ENCODE data around the gene FBRS.
A peak's percentile ranks its signal among the peaks of the same experiment; 100 is the strongest.

The FBRS gene

GRCh38 chr16:30662449-30662848 is 4.2 kb downstream of the FBRS start:
- no peak overlapping the region for H3K18ac ChIP-seq (ENCODE audit: low read length)
- H3K27me3 ChIP-seq (ENCODE audit: control insufficient read depth in 3 of 3, insufficient read depth in 3 of 3, low read depth in 1 of 3, low read length in 3 of 3): no peaks in the 10 kb centered on the region
- H4K8ac ChIP-seq (ENCODE audit: low read depth, low read length): no peak overlapping the region
- H3K4me2 ChIP-seq (ENCODE audit: insufficient read depth, low read length, poor library complexity, severe bottlenecking): no peak overlapping the region
- H2AFZ ChIP-seq (ENCODE audit: low read length): no peak overlapping the region
- no peak overlapping the region for H2BK5ac ChIP-seq (ENCODE audit: low read length)
- H3K14ac ChIP-seq (ENCODE audit: low read length): no peak overlapping the region
- DNase-seq (ENCODE audit: low spot score): no peak
- H2BK15ac ChIP-seq (ENCODE audit: low read length): no peak overlapping the region
- no CpG with 5 or more reads among the region's 17 CpGs for WGBS, 2 donors (ENCODE audit: extremely low coverage in 2 of 2, insufficient read length in 2 of 2, insufficient replicate concordance in 1 of 2)
- no peak overlapping the region for H2BK120ac ChIP-seq (ENCODE audit: low read depth, low read length)
- no peak overlapping the region for H2BK12ac ChIP-seq (ENCODE audit: low read length)
- H4K91ac ChIP-seq (ENCODE audit: low read depth, low read length, poor library complexity): no peak overlapping the region
- H3K9ac ChIP-seq (ENCODE audit: low read depth, low read length, poor library complexity): peak overlapping the region; percentile 7
- H3K27ac ChIP-seq (replicated peaks; ENCODE audit: low read length): no peak overlapping the region
- H3K4me1 ChIP-seq (ENCODE audit: control insufficient read depth in 2 of 2, insufficient read depth in 1 of 2, low read depth in 1 of 2, low read length in 2 of 2): peaks cover 8 to 17% of the 10 kb centered on the region in 2 donors
- peaks cover 52 to 70% of the 10 kb centered on the region in 2 donors for H3K36me3 ChIP-seq (replicated peaks in 1 of 2; ENCODE audit: control insufficient read depth in 2 of 2, insufficient read depth in 2 of 2, low read length in 2 of 2)
- no peak overlapping the region for H2AK5ac ChIP-seq (ENCODE audit: low read depth, low read length)
- peaks cover 7% of the 10 kb centered on the region for H3K79me1 ChIP-seq (ENCODE audit: low read depth, low read length)
- H3K4me3 ChIP-seq (ENCODE audit: low read length in 2 of 2): no peak overlapping the region
- H3K23ac ChIP-seq (ENCODE audit: low read depth, low read length, poor library complexity): no peak overlapping the region
- no peaks in the 10 kb centered on the region for H3K9me3 ChIP-seq (replicated peaks in 1 of 2; ENCODE audit: control insufficient read depth in 2 of 2, insufficient read depth in 1 of 2, low read depth in 1 of 2, low read length in 2 of 2)
- H3K4ac ChIP-seq (ENCODE audit: low read length): no peak overlapping the region

GRCh38 chr16:30663038-30663437 is 4.8 kb downstream of the FBRS start:
- H3K18ac ChIP-seq (ENCODE audit: low read length): no peak overlapping the region
- H2BK12ac ChIP-seq (ENCODE audit: low read length): no peak overlapping the region
- H4K91ac ChIP-seq (ENCODE audit: low read depth, low read length, poor library complexity): no peak overlapping the region
- H3K4me1 ChIP-seq (ENCODE audit: control insufficient read depth in 2 of 2, insufficient read depth in 1 of 2, low read depth in 1 of 2, low read length in 2 of 2): peaks cover 8 to 15% of the 10 kb centered on the region in 2 donors
- H3K27me3 ChIP-seq (ENCODE audit: control insufficient read depth in 3 of 3, insufficient read depth in 3 of 3, low read depth in 1 of 3, low read length in 3 of 3): no peaks in the 10 kb centered on the region
- H3K4ac ChIP-seq (ENCODE audit: low read length): no peak overlapping the region
- H3K4me2 ChIP-seq (ENCODE audit: insufficient read depth, low read length, poor library complexity, severe bottlenecking): no peak overlapping the region
- WGBS, 2 donors (ENCODE audit: extremely low coverage in 2 of 2, insufficient read length in 2 of 2, insufficient replicate concordance in 1 of 2): no CpG with 5 or more reads among the region's 8 CpGs
- H4K8ac ChIP-seq (ENCODE audit: low read depth, low read length): no peak overlapping the region
- H2AK5ac ChIP-seq (ENCODE audit: low read depth, low read length): no peak overlapping the region
- no peak overlapping the region for H2BK15ac ChIP-seq (ENCODE audit: low read length)
- H3K23ac ChIP-seq (ENCODE audit: low read depth, low read length, poor library complexity): no peak overlapping the region
- H3K27ac ChIP-seq (replicated peaks; ENCODE audit: low read length): no peak overlapping the region
- H2AFZ ChIP-seq (ENCODE audit: low read length): no peak overlapping the region
- H3K79me1 ChIP-seq (ENCODE audit: low read depth, low read length): peaks cover 7% of the 10 kb centered on the region
- no peak overlapping the region for H2BK120ac ChIP-seq (ENCODE audit: low read depth, low read length)
- no peak for DNase-seq (ENCODE audit: low spot score)
- H3K9ac ChIP-seq (ENCODE audit: low read depth, low read length, poor library complexity): no peak overlapping the region
- peaks cover 57 to 76% of the 10 kb centered on the region in 2 donors for H3K36me3 ChIP-seq (replicated peaks in 1 of 2; ENCODE audit: control insufficient read depth in 2 of 2, insufficient read depth in 2 of 2, low read length in 2 of 2)
- no peak overlapping the region for H3K14ac ChIP-seq (ENCODE audit: low read length)
- H2BK5ac ChIP-seq (ENCODE audit: low read length): no peak overlapping the region
- no peaks in the 10 kb centered on the region for H3K9me3 ChIP-seq (replicated peaks in 1 of 2; ENCODE audit: control insufficient read depth in 2 of 2, insufficient read depth in 1 of 2, low read depth in 1 of 2, low read length in 2 of 2)
- no peak overlapping the region for H3K4me3 ChIP-seq (ENCODE audit: low read length in 2 of 2)

GRCh38 chr16:30663820-30664219 is 5.6 kb downstream of the FBRS start:
- Histone ChIP-seq H4K8ac (ENCODE audit: low read depth, low read length) (no peak overlapping the region), H3K14ac (ENCODE audit: low read length) (no peak overlapping the region), H3K79me1 (ENCODE audit: low read depth, low read length) (peaks cover 7% of the 10 kb centered on the region), H2BK5ac (ENCODE audit: low read length) (no peak overlapping the region), H3K18ac (ENCODE audit: low read length) (no peak overlapping the region), H3K23ac (ENCODE audit: low read depth, low read length, poor library complexity) (no peak overlapping the region), H4K91ac (ENCODE audit: low read depth, low read length, poor library complexity) (no peak overlapping the region), H2BK120ac (ENCODE audit: low read depth, low read length) (no peak overlapping the region), H3K27me3 (ENCODE audit: control insufficient read depth in 3 of 3, insufficient read depth in 3 of 3, low read depth in 1 of 3, low read length in 3 of 3) (no peaks in the 10 kb centered on the region), H2BK12ac (ENCODE audit: low read length) (no peak overlapping the region), H2AK5ac (ENCODE audit: low read depth, low read length) (no peak overlapping the region), H3K4me2 (ENCODE audit: insufficient read depth, low read length, poor library complexity, severe bottlenecking) (no peak overlapping the region), H3K9me3 (replicated peaks in 1 of 2; ENCODE audit: control insufficient read depth in 2 of 2, insufficient read depth in 1 of 2, low read depth in 1 of 2, low read length in 2 of 2) (no peaks in the 10 kb centered on the region), H3K4ac (ENCODE audit: low read length) (no peak overlapping the region), H2AFZ (ENCODE audit: low read length) (no peak overlapping the region), H2BK15ac (ENCODE audit: low read length) (no peak overlapping the region), H3K4me3 (ENCODE audit: low read length in 2 of 2) (no peak overlapping the region), H3K27ac (replicated peaks; ENCODE audit: low read length) (no peak overlapping the region), H3K36me3 (replicated peaks in 1 of 2; ENCODE audit: control insufficient read depth in 2 of 2, insufficient read depth in 2 of 2, low read length in 2 of 2) (peaks cover 60 to 83% of the 10 kb centered on the region in 2 donors), H3K4me1 (ENCODE audit: control insufficient read depth in 2 of 2, insufficient read depth in 1 of 2, low read depth in 1 of 2, low read length in 2 of 2) (peaks cover 8 to 15% of the 10 kb centered on the region in 2 donors), H3K9ac (ENCODE audit: low read depth, low read length, poor library complexity) (no peak overlapping the region)
- no CpG with 5 or more reads among the region's 9 CpGs for WGBS, 2 donors (ENCODE audit: extremely low coverage in 2 of 2, insufficient read length in 2 of 2, insufficient replicate concordance in 1 of 2)
- DNase-seq (ENCODE audit: low spot score): no peak

GRCh38 chr16:30664616-30665109 is 6.4 kb downstream of the FBRS start:
- Histone ChIP-seq H3K9me3 (replicated peaks in 1 of 2; ENCODE audit: control insufficient read depth in 2 of 2, insufficient read depth in 1 of 2, low read depth in 1 of 2, low read length in 2 of 2) (no peaks in the 10 kb centered on the region), H3K27me3 (ENCODE audit: control insufficient read depth in 3 of 3, insufficient read depth in 3 of 3, low read depth in 1 of 3, low read length in 3 of 3) (no peaks in the 10 kb centered on the region), H4K8ac (ENCODE audit: low read depth, low read length) (no peak overlapping the region), H2BK5ac (ENCODE audit: low read length) (no peak overlapping the region), H2BK15ac (ENCODE audit: low read length) (no peak overlapping the region), H3K14ac (ENCODE audit: low read length) (no peak overlapping the region), H3K9ac (ENCODE audit: low read depth, low read length, poor library complexity) (peak overlapping the region; percentile 36), H2AFZ (ENCODE audit: low read length) (no peak overlapping the region), H3K4me2 (ENCODE audit: insufficient read depth, low read length, poor library complexity, severe bottlenecking) (no peak overlapping the region), H3K4ac (ENCODE audit: low read length) (no peak overlapping the region), H2BK120ac (ENCODE audit: low read depth, low read length) (no peak overlapping the region), H3K18ac (ENCODE audit: low read length) (no peak overlapping the region), H3K36me3 (replicated peaks in 1 of 2; ENCODE audit: control insufficient read depth in 2 of 2, insufficient read depth in 2 of 2, low read length in 2 of 2) (peaks cover 62 to 88% of the 10 kb centered on the region in 2 donors), H3K4me3 (ENCODE audit: low read length in 2 of 2) (no peak overlapping the region), H3K4me1 (ENCODE audit: control insufficient read depth in 2 of 2, insufficient read depth in 1 of 2, low read depth in 1 of 2, low read length in 2 of 2) (peaks cover 8 to 15% of the 10 kb centered on the region in 2 donors), H4K91ac (ENCODE audit: low read depth, low read length, poor library complexity) (no peak overlapping the region), H2BK12ac (ENCODE audit: low read length) (no peak overlapping the region), H3K79me1 (ENCODE audit: low read depth, low read length) (peaks cover 8% of the 10 kb centered on the region), H3K27ac (replicated peaks; ENCODE audit: low read length) (no peak overlapping the region), H2AK5ac (ENCODE audit: low read depth, low read length) (no peak overlapping the region), H3K23ac (ENCODE audit: low read depth, low read length, poor library complexity) (peak overlapping the region; percentile 75)
- no peak for DNase-seq (ENCODE audit: low spot score)
- no CpG with 5 or more reads among the region's 15 CpGs for WGBS, 2 donors (ENCODE audit: extremely low coverage in 2 of 2, insufficient read length in 2 of 2, insufficient replicate concordance in 1 of 2)
